GM19193 (cell line): ENCODE data around the gene SERPINA6.

Experiments
- POLR2A ChIP-seq: IDR thresholded peaks from 4 replicates; pipeline ENCODE4 v1.6.1; 2011; ENCODE audit not compliant: insufficient read depth, insufficient read length; ENCODE audit errors: extremely low read depth

Gene SERPINA6

GRCh38 chr14:94291159-94291905 lies 31.8 kb downstream of the SERPINA6 start:
- no peak for TF ChIP-seq POLR2A

- TF ChIP-seq POLR2A, result no peak
These were observed 32.9 kb downstream of the SERPINA6 start for GRCh38 chr14:94290197-94290596.

- no peak for TF ChIP-seq POLR2A
These were observed 34.3 kb downstream of the SERPINA6 start for GRCh38 chr14:94288610-94289465.

- no peak for TF ChIP-seq POLR2A
These were observed 38.0 kb downstream of the SERPINA6 start for GRCh38 chr14:94285158-94285557.

- no peak for TF ChIP-seq POLR2A
These were observed 38.9 kb downstream of the SERPINA6 start for GRCh38 chr14:94284221-94284620.

GRCh38 chr14:94282991-94283723 lies 40.0 kb downstream of the SERPINA6 start:
- no peak for TF ChIP-seq POLR2A

GRCh38 chr14:94278731-94279130 lies 44.4 kb downstream of the SERPINA6 start:
- TF ChIP-seq POLR2A, result no peak

- no peak for TF ChIP-seq POLR2A
These were observed 54.0 kb downstream of the SERPINA6 start for GRCh38 chr14:94269156-94269555.

GRCh38 chr14:94267352-94267751 lies 55.8 kb downstream of the SERPINA6 start:
- no peak for TF ChIP-seq POLR2A
